GM12878 (cell line): Measurements from ENCODE around the gene F13A1. TPM values are rescaled to one million over a fixed set of nuclear protein-coding genes. Genes with fewer than 3 reads are reported as not detected.
A peak's percentile ranks its signal among the peaks of the same experiment; 100 is the strongest.

Experiments
- ATAC-seq: fragments of 200-7000 bp; cut with Tn5 transposase; 3 replicates; pipeline ENCODE4 v1.9.1; 2020; ENCODE audit warnings: mild to moderate bottlenecking, moderate library complexity
- BruUV-seq: library from RNA; stranded (reverse); fragments of 400-500 nt; replicated peaks from 2 replicates; lab custom pipeline; 2021; lab: Mats Ljungman, UMichigan
- CTCF ChIA-PET: fragments of 300-600 bp; sonication (Branson Sonifier 250); formaldehyde crosslinking; extraction: SDS; loops from one replicate; lab custom pipeline; 2021; ENCODE audit warnings: inconsistent platforms; lab: Yijun Ruan, JAX
- POLR2A ChIA-PET: fragments of 350-600 bp; formaldehyde crosslinking; extraction: SDS; loops from one replicate; lab custom pipeline; 2021; ENCODE audit warnings: inconsistent platforms; lab: Charles Lee
- RAD21 ChIA-PET: fragments of 300-600 bp; sonication (Branson Sonifier 250); formaldehyde crosslinking; loops from one replicate; lab custom pipeline; 2023; ENCODE audit warnings: antibody characterized with exemption; ENCODE audit not compliant: unreplicated experiment; lab: Charles Lee
- SMC1A ChIA-PET: fragments of 300-600 bp; sonication (Branson Sonifier 250); formaldehyde crosslinking; loops from one replicate; lab custom pipeline; 2023; ENCODE audit not compliant: unreplicated experiment, uncharacterized antibody; lab: Charles Lee
- DNase-seq: peaks from one replicate; pipeline ENCODE4 v3.0.0-alpha.2; 2011; ENCODE audit warnings: low read depth, low spot score
- FAIRE-seq: peaks from 3 replicates; lab custom pipeline; 2011; peaks lifted over from hg19 to GRCh38; lab: Jason Lieb, UNC
- H2AFZ ChIP-seq: 2 replicates; pipeline ENCODE4 v1.6.0; 2011; ENCODE audit warnings: low read depth, low read length, control low read depth; ENCODE audit not compliant: control insufficient read depth
- H3K27ac ChIP-seq: 2 replicates; pipeline ENCODE4 v1.5.1; 2011; ENCODE audit warnings: control low read depth; ENCODE audit not compliant: control insufficient read depth, insufficient read depth
- H3K27me3 ChIP-seq, 2 experiments: replicated peaks in 1 of 2; 2 replicates each; pipeline versions ENCODE4 v1.6.0 to v1.6.1; 2011; ENCODE audit warnings: low read length in 1 of 2; ENCODE audit not compliant: control insufficient read depth in 2 of 2, insufficient read depth in 2 of 2
- H3K36me3 ChIP-seq, 2 experiments: 2 replicates each; pipeline ENCODE4 v1.5.1; 2011; ENCODE audit warnings: low read length in 1 of 2; ENCODE audit not compliant: control insufficient read depth in 2 of 2, insufficient read depth in 2 of 2
- H3K4me1 ChIP-seq: 2 replicates; pipeline ENCODE4 v1.6.1; 2011; ENCODE audit warnings: mild to moderate bottlenecking, low read length, moderate library complexity, mixed read lengths; ENCODE audit not compliant: control insufficient read depth, insufficient read depth
- H3K4me2 ChIP-seq: 2 replicates; pipeline ENCODE4 v1.6.0; 2011; ENCODE audit warnings: control low read depth; ENCODE audit not compliant: control insufficient read depth, insufficient read depth
- H3K4me3 ChIP-seq: fragments of 200-600 bp; sonication (generic); 2 replicates; pipeline ENCODE4 v1.5.1; 2016
- H3K79me2 ChIP-seq: 2 replicates; pipeline ENCODE4 v1.6.0; 2011; ENCODE audit warnings: low read length; ENCODE audit not compliant: control insufficient read depth, insufficient read depth
- H3K9ac ChIP-seq: 2 replicates; pipeline ENCODE4 v1.8.0; 2011; ENCODE audit warnings: low read length, control low read depth, mixed read lengths; ENCODE audit not compliant: control insufficient read depth, insufficient read depth
- H3K9me3 ChIP-seq: replicated peaks from 3 replicates; pipeline ENCODE4 v1.5.1; 2011; ENCODE audit warnings: mild to moderate bottlenecking, low read length; ENCODE audit not compliant: control insufficient read depth, insufficient read depth
- H4K20me1 ChIP-seq: 2 replicates; pipeline ENCODE4 v1.6.0; 2011; ENCODE audit not compliant: control insufficient read depth, insufficient read depth
- ETV6 ChIP-seq, 2 experiments: fragments of 450-650 bp in 1 of 2; IDR thresholded peaks in 1 of 2; conservative IDR thresholded peaks in 1 of 2; 2 replicates each; pipeline ENCODE4 v1.6.1; 2014; ENCODE audit warnings: antibody characterized with exemption in 1 of 2, borderline replicate concordance in 1 of 2, low read depth in 1 of 2, mild to moderate bottlenecking in 1 of 2, moderate library complexity in 1 of 2
- WGBS: methylation state at CpG from one replicate; pipeline ENCODE4 v1.1.6; 2016; ENCODE audit warnings: low lambda C conversion rate; ENCODE audit not compliant: insufficient replicate concordance, insufficient coverage; ENCODE audit errors: missing lambda C conversion rate; 5-methylcytosine and 5-hydroxymethylcytosine counted together
- in situ Hi-C: fragments of 300-500 bp; cut with MboI; formaldehyde crosslinking; loops from 9 replicates; pipeline ENCODE4 v1.14.3; 2018; ENCODE audit warnings: mixed read lengths
- intact Hi-C: fragments of 100-400 bp; cut with micrococcal nuclease; formaldehyde crosslinking; loops from one replicate; pipeline ENCODE4 v1.14.2; 2022; ENCODE audit not compliant: unreplicated experiment
- polyA plus RNA-seq, 11 experiments: library from polyadenylated mRNA; depleted of rRNA in 4 of 11; unstranded in 6 of 11; stranded (reverse) in 5 of 11; fragments of >200 nt; fragmentation: Nextera tagmentation in 4 of 11; fragmentation: Illumina TruSeq in 1 of 11; extraction: Ambion mirVana in 4 of 11; extraction: Trizol in 1 of 11; gene quantifications; 1 replicate in 1 of 11; 2 replicates in 10 of 11; pipeline versions ENCODE4 v1.2.1 to v1.2.3, GENCODE V29; 2011 to 2016; ENCODE audit warnings: inconsistent platforms in 2 of 11, missing spikeins in 2 of 11, low read depth in 1 of 11
- total RNA-seq, 4 experiments: library from RNA; depleted of rRNA in 3 of 4; stranded (reverse); fragments of >200 nt in 3 of 4; fragmentation: Illumina TruSeq in 1 of 4; extraction: Trizol in 1 of 4; gene quantifications; 2 replicates each; pipeline versions ENCODE4 v1.2.1 to v1.2.3, GENCODE V29; 2013 to 2021
- TF ChIP-seq, protein P1 (sequence below), 3 experiments: IDR thresholded peaks in 2 of 3; conservative IDR thresholded peaks in 1 of 3; 2 replicates each; pipeline ENCODE4 v1.5.1; 2011; ENCODE audit warnings: low read depth in 3 of 3, low read length in 3 of 3, mild to moderate bottlenecking in 3 of 3, control low read depth in 2 of 3, moderate library complexity in 2 of 3, inconsistent platforms in 1 of 3, mixed read lengths in 1 of 3; ENCODE audit not compliant: control insufficient read depth in 2 of 3, insufficient read depth in 1 of 3; ENCODE audit errors: extremely low read depth in 1 of 3

The F13A1 gene
- total and polyA plus RNA-seq, 10 of the 15 experiments (the other 5 are each of a cell fraction or from before 2014, with no cell fraction given): 0.48 to 1.8 (median 1.0) TPM

- intact Hi-C loops (loop anchor here (5.0 to 10.0 kb wide), 3 partner anchors 97 to 327 kb away; no protein-coding TSS in a partner anchor), in situ Hi-C loops (no loop called here)
- Histone ChIP-seq H3K4me2 (no peak overlapping the region), H3K4me1 (no peaks in the 10 kb centered on the region), H4K20me1 (no peaks in the 10 kb centered on the region), H3K27me3 (no peaks in the 10 kb centered on the region), H3K9me3 (no peaks in the 10 kb centered on the region), H3K36me3 (no peaks in the 10 kb centered on the region), H3K4me3 (no peak overlapping the region), H3K9ac (no peak overlapping the region), H3K27ac (no peak overlapping the region), H2AFZ (no peak overlapping the region), H3K79me2 (no peaks in the 10 kb centered on the region)
- no peak for DNase-seq
- no TSS peak for BruUV-seq
- TF ChIP-seq ETV6 (conservative IDR thresholded peaks at IDR 0.05 in 1 of 2, IDR thresholded peaks at IDR 0.05 in 1 of 2; ENCODE audit: borderline replicate concordance in 1 of 2, low read depth in 1 of 2): no peak
- TF ChIP-seq, protein P1, sequence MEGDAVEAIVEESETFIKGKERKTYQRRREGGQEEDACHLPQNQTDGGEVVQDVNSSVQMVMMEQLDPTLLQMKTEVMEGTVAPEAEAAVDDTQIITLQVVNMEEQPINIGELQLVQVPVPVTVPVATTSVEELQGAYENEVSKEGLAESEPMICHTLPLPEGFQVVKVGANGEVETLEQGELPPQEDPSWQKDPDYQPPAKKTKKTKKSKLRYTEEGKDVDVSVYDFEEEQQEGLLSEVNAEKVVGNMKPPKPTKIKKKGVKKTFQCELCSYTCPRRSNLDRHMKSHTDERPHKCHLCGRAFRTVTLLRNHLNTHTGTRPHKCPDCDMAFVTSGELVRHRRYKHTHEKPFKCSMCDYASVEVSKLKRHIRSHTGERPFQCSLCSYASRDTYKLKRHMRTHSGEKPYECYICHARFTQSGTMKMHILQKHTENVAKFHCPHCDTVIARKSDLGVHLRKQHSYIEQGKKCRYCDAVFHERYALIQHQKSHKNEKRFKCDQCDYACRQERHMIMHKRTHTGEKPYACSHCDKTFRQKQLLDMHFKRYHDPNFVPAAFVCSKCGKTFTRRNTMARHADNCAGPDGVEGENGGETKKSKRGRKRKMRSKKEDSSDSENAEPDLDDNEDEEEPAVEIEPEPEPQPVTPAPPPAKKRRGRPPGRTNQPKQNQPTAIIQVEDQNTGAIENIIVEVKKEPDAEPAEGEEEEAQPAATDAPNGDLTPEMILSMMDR (IDR thresholded peaks at IDR 0.05 in 2 of 3, conservative IDR thresholded peaks at IDR 0.05 in 1 of 3; ENCODE audit: control insufficient read depth in 2 of 3, extremely low read depth in 1 of 3, insufficient read depth in 1 of 3, low read depth in 3 of 3, low read length in 3 of 3): peak; percentile 20 to 38 (median 30); a peak in 4 of 6 replicates
- CTCF ChIA-PET: interaction anchor here (0.6 to 4.3 kb wide), 22 partner anchors 10 to 326 kb away, joined by 3 to 19 read pairs (median 4); no protein-coding TSS in a partner anchor
- POLR2A ChIA-PET: interaction anchor here (0.6 to 0.8 kb wide), 2 partner anchors 109 to 605 kb away, joined by 3 to 7 read pairs; no protein-coding TSS in a partner anchor
- 19% methylated on average over 2 of the region's 2 CpGs for WGBS
- peak; percentile 67 for ATAC-seq
- no peak for FAIRE-seq
- RAD21 ChIA-PET: interaction anchor here (1.0 to 2.9 kb wide), 5 partner anchors 97 to 327 kb away, joined by 3 to 17 read pairs (median 8); no protein-coding TSS in a partner anchor
- SMC1A ChIA-PET: interaction anchor here (0.7 to 2.8 kb wide), 17 partner anchors 17 to 336 kb away, joined by 3 to 15 read pairs (median 4); partner anchors contain the start of gene F13A1
Measured at GRCh38 chr6:6220718-6221117, 99.7 kb downstream of the F13A1 start.
